K562 (cell line): ENCODE results near the gene ANKRD13A. TPM values are rescaled to one million over a fixed set of nuclear protein-coding genes. Genes with fewer than 3 reads are reported as not detected.

Source experiments
- BRCA1 ChIP-seq, 2 experiments: fragments of 450-650 bp in 1 of 2; sonication (generic) in 1 of 2; formaldehyde crosslinking in 1 of 2; IDR thresholded peaks; 2 replicates each; pipeline versions ENCODE4 v1.5.0 to v1.6.1; 2017 to 2020; ENCODE audit warnings: mild to moderate bottlenecking in 1 of 2, missing genetic modification reagents in 1 of 2
- FIP1L1 ChIP-seq: fragments of 200-400 bp; formaldehyde crosslinking; IDR thresholded peaks from 2 replicates; pipeline ENCODE4 v1.6.1; 2018; ENCODE audit warnings: mild to moderate bottlenecking, low read depth, low read length; ENCODE audit not compliant: poor library complexity, severe bottlenecking
- HMGN3 ChIP-seq: IDR thresholded peaks from 2 replicates; pipeline ENCODE4 v1.6.1; 2011; ENCODE audit warnings: borderline replicate concordance, low read depth, mild to moderate bottlenecking, mixed read lengths, low read length; ENCODE audit not compliant: insufficient read length; ENCODE audit errors: extremely low read depth
- NELFE ChIP-seq: IDR thresholded peaks from 2 replicates; pipeline ENCODE4 v1.6.1; 2011; ENCODE audit warnings: mild to moderate bottlenecking; ENCODE audit not compliant: insufficient read depth, insufficient read length
- NR2C2 ChIP-seq, 2 experiments: fragments of 200-800 bp in 1 of 2; sonication (Bioruptor generic) in 1 of 2; sonication (generic) in 1 of 2; formaldehyde crosslinking in 1 of 2; IDR thresholded peaks; 2 replicates each; pipeline versions ENCODE4 v1.6.1 to v1.8.0; 2016 to 2022; ENCODE audit warnings: mild to moderate bottlenecking in 1 of 2, missing compliant biosample characterization in 1 of 2, missing genetic modification characterization in 1 of 2, missing genetic modification reagents in 1 of 2
- PCBP1 ChIP-seq: fragments of 200-400 bp; formaldehyde crosslinking; IDR thresholded peaks from 2 replicates; pipeline ENCODE4 v1.6.1; 2018; ENCODE audit warnings: mild to moderate bottlenecking, low read depth, low read length; ENCODE audit not compliant: poor library complexity, severe bottlenecking
- RBFOX2 ChIP-seq: fragments of 200-400 bp; formaldehyde crosslinking; IDR thresholded peaks from 2 replicates; pipeline ENCODE4 v1.6.1; 2017; ENCODE audit warnings: low read depth, mild to moderate bottlenecking, low read length, moderate library complexity
- TEAD4 ChIP-seq, 2 experiments: sonication (generic) in 1 of 2; formaldehyde crosslinking in 1 of 2; IDR thresholded peaks; 2 replicates each; pipeline versions ENCODE4 v1.6.1 to v1.8.0; 2012 to 2022; ENCODE audit warnings: borderline replicate concordance in 1 of 2, inconsistent platforms in 1 of 2, low read length in 1 of 2, mild to moderate bottlenecking in 1 of 2, missing genetic modification reagents in 1 of 2
- XRCC5 ChIP-seq: fragments of 200-400 bp; formaldehyde crosslinking; IDR thresholded peaks from 2 replicates; pipeline ENCODE4 v1.6.1; 2017; ENCODE audit warnings: low read depth, mild to moderate bottlenecking, low read length
- ZNF316 ChIP-seq: fragments of 450-650 bp; IDR thresholded peaks from 2 replicates; pipeline ENCODE4 v1.6.1; 2016
- polyA plus RNA-seq, 8 experiments: library from polyadenylated mRNA; depleted of rRNA in 4 of 8; stranded (reverse) in 5 of 8; unstranded in 3 of 8; fragments of >200 nt; fragmentation: Nextera tagmentation in 2 of 8; fragmentation: Illumina TruSeq in 1 of 8; extraction: Ambion mirVana in 2 of 8; extraction: Trizol in 1 of 8; gene quantifications; 2 replicates each; pipeline versions ENCODE4 v1.2.1 to v1.2.3, GENCODE V29; 2011 to 2014; ENCODE audit warnings: inconsistent platforms in 1 of 8, missing spikeins in 1 of 8
- total RNA-seq, 7 experiments: library from RNA; depleted of rRNA in 6 of 7; stranded (reverse); fragments of >200 nt in 6 of 7; fragmentation: Illumina TruSeq in 2 of 7; extraction: Trizol in 2 of 7; gene quantifications; 2 replicates each; pipeline versions ENCODE4 v1.2.1 to v1.2.3, GENCODE V29; 2011 to 2021; ENCODE audit warnings: low replicate concordance in 1 of 7
- TF ChIP-seq, protein P1 (sequence below), 2 experiments: fragments of 450-650 bp; formaldehyde crosslinking in 1 of 2; IDR thresholded peaks; 2 replicates each; pipeline versions ENCODE4 v1.4.0 to v1.6.1; 2014 to 2020; ENCODE audit warnings: mild to moderate bottlenecking in 2 of 2, borderline replicate concordance in 1 of 2, low read depth in 1 of 2
- TF ChIP-seq, protein P2 (sequence below): sonication (generic); formaldehyde crosslinking; IDR thresholded peaks from 2 replicates; pipeline ENCODE4 v1.8.1; 2023; ENCODE audit warnings: mild to moderate bottlenecking, missing genetic modification reagents

ANKRD13A gene
- total and polyA plus RNA-seq, 9 of the 15 experiments (the other 6 are each of a cell fraction or from before 2014, with no cell fraction given): 5.0 to 55.0 (median 41.5) TPM

DNA sequence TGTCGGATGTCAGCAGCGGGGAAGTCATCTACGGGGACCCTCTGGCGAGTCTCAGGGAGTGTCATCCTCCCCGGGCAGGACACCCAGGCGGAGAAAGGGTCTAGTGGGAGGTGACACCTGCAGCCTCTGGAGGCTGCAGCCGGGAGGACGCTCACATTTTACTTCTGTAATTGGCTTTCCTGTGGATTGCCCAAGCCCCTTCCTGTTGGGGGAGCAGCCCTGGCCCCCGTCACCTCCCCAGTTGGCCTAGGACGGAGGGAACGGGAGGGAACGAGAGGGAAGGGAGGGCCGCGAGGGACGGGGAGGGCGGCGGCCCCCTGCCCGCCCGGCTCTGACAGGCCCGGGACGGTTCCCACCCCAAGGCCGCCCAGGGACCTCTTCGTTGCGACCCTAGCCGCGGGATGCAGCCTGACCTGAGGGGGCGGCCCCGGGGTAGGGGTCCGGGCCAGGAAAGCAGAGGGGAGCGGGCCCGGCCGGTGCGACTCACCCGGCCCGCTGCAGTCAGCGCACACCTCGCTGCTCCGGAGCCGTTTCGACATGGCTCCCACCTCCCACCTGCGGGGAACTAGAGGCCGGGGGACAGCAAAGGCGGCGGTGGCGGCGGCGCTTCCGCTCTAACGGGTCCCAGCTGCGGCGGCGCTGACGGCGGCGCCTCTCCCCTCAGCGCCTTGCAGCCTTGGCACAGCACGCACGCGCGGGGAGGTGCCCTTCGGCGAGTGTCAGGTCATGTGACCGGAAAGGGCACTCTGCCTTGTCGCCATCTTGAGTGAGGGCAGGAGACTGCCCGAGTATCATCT lies 3.3 kb upstream of the ANKRD13A start, which contains the start of gene GIT2 (continued):
- TF ChIP-seq, protein P1, sequence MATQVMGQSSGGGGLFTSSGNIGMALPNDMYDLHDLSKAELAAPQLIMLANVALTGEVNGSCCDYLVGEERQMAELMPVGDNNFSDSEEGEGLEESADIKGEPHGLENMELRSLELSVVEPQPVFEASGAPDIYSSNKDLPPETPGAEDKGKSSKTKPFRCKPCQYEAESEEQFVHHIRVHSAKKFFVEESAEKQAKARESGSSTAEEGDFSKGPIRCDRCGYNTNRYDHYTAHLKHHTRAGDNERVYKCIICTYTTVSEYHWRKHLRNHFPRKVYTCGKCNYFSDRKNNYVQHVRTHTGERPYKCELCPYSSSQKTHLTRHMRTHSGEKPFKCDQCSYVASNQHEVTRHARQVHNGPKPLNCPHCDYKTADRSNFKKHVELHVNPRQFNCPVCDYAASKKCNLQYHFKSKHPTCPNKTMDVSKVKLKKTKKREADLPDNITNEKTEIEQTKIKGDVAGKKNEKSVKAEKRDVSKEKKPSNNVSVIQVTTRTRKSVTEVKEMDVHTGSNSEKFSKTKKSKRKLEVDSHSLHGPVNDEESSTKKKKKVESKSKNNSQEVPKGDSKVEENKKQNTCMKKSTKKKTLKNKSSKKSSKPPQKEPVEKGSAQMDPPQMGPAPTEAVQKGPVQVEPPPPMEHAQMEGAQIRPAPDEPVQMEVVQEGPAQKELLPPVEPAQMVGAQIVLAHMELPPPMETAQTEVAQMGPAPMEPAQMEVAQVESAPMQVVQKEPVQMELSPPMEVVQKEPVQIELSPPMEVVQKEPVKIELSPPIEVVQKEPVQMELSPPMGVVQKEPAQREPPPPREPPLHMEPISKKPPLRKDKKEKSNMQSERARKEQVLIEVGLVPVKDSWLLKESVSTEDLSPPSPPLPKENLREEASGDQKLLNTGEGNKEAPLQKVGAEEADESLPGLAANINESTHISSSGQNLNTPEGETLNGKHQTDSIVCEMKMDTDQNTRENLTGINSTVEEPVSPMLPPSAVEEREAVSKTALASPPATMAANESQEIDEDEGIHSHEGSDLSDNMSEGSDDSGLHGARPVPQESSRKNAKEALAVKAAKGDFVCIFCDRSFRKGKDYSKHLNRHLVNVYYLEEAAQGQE (IDR thresholded peaks at IDR 0.05; ENCODE audit: borderline replicate concordance): peak; percentile 80
- TF ChIP-seq, protein P1 (CRISPR knock-in tag; IDR thresholded peaks at IDR 0.05; ENCODE audit: low read depth): 0 out of 2 replicates have a peak, but pooled peaks have one; percentile 59
- TF ChIP-seq NR2C2 (CRISPR knock-in tag; IDR thresholded peaks at IDR 0.05): peak; percentile 45; the same call in 1 of the 2 replicates
- TF ChIP-seq NR2C2 (tag; IDR thresholded peaks at IDR 0.05): peak; percentile 81
- no peak for TF ChIP-seq XRCC5
- peak; percentile 84 for TF ChIP-seq RBFOX2
- peak; percentile 69 for TF ChIP-seq HMGN3
- 0 out of 2 replicates have a peak, but pooled peaks have one; percentile 8 for TF ChIP-seq ZNF316
- TF ChIP-seq NELFE: no peak
- peak; percentile 64 for TF ChIP-seq PCBP1
- TF ChIP-seq, protein P2, sequence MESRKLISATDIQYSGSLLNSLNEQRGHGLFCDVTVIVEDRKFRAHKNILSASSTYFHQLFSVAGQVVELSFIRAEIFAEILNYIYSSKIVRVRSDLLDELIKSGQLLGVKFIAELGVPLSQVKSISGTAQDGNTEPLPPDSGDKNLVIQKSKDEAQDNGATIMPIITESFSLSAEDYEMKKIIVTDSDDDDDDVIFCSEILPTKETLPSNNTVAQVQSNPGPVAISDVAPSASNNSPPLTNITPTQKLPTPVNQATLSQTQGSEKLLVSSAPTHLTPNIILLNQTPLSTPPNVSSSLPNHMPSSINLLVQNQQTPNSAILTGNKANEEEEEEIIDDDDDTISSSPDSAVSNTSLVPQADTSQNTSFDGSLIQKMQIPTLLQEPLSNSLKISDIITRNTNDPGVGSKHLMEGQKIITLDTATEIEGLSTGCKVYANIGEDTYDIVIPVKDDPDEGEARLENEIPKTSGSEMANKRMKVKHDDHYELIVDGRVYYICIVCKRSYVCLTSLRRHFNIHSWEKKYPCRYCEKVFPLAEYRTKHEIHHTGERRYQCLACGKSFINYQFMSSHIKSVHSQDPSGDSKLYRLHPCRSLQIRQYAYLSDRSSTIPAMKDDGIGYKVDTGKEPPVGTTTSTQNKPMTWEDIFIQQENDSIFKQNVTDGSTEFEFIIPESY (CRISPR knock-in tag): 0 out of 2 replicates have a peak, but pooled peaks have one; percentile 35
- peak; percentile 50 for TF ChIP-seq FIP1L1
- TF ChIP-seq BRCA1 (IDR thresholded peaks at IDR 0.05): no peak
- TF ChIP-seq BRCA1 (CRISPR knock-in tag; IDR thresholded peaks at IDR 0.05): no peak
- TF ChIP-seq TEAD4 (IDR thresholded peaks at IDR 0.05; ENCODE audit: low read length): no peak
- TF ChIP-seq TEAD4 (CRISPR knock-in tag; IDR thresholded peaks at IDR 0.05; ENCODE audit: borderline replicate concordance): no peak
